Measurements from ENCODE around the gene FAM13C. TPM values are rescaled to one million over a fixed set of nuclear protein-coding genes. Genes with fewer than 3 reads are reported as not detected.

The FAM13C gene
- total RNA-seq, 1 donor from 2014 or later: 5.4 TPM

GRCh38 chr10:59212301-59212798, 150.0 kb downstream of the FAM13C start:
- ATAC-seq (no peak), DNase-seq (no peak)
- intact Hi-C loops (cut with micrococcal nuclease): no loop called here

- DNase-seq (no peak), ATAC-seq (no peak)
- intact Hi-C loops (cut with micrococcal nuclease): no loop called here
Measured at GRCh38 chr10:59206204-59206720, 156.1 kb downstream of the FAM13C start.

Other genes with a start within 250 kb of the FAM13C start
- not detected for gene PHYHIPL, start 185.9 kb downstream of the FAM13C start, total RNA-seq

Measured in left ventricle myocardium superior (tissue), 1 donor.